ENCODE data around the gene MCUB.
"Not testable (repeated sequence)": the region's sequence is repeated elsewhere in the genome, so short reads cannot be mapped to it uniquely, and the experiment has no call there.

The MCUB gene

GRCh38 chr4:109579997-109580396, 20.0 kb downstream of the MCUB start:
- not testable (repeated sequence) for DNase-seq (ENCODE audit: low read depth)

GRCh38 chr4:109588176-109588575, 28.1 kb downstream of the MCUB start:
- no peak for DNase-seq (ENCODE audit: low read depth)

GRCh38 chr4:109589119-109589518, 29.1 kb downstream of the MCUB start:
- no peak for DNase-seq (ENCODE audit: low read depth)

GRCh38 chr4:109589605-109590004, 29.6 kb downstream of the MCUB start:
- DNase-seq (ENCODE audit: low read depth): no peak

GRCh38 chr4:109590905-109591304, 30.9 kb downstream of the MCUB start:
- no peak for DNase-seq (ENCODE audit: low read depth)

GRCh38 chr4:109592367-109592766, 32.3 kb downstream of the MCUB start:
- DNase-seq (ENCODE audit: low read depth): no peak

GRCh38 chr4:109595123-109595522, 35.1 kb downstream of the MCUB start:
- DNase-seq (ENCODE audit: low read depth): not testable (repeated sequence)

- not testable (repeated sequence) for DNase-seq (ENCODE audit: low read depth)
Measured at GRCh38 chr4:109596420-109597085, 36.5 kb downstream of the MCUB start.

GRCh38 chr4:109599046-109599652, 39.1 kb downstream of the MCUB start:
- no peak for DNase-seq (ENCODE audit: low read depth)

- no peak for DNase-seq (ENCODE audit: low read depth)
Measured at GRCh38 chr4:109600431-109600830, 40.4 kb downstream of the MCUB start.

GRCh38 chr4:109601336-109601735, 41.3 kb downstream of the MCUB start:
- no peak for DNase-seq (ENCODE audit: low read depth)

- DNase-seq (ENCODE audit: low read depth): no peak
Measured at GRCh38 chr4:109607976-109608375, 47.9 kb downstream of the MCUB start.

GRCh38 chr4:109608879-109609278, 48.8 kb downstream of the MCUB start:
- DNase-seq (ENCODE audit: low read depth): no peak

- no peak for DNase-seq (ENCODE audit: low read depth)
Measured at GRCh38 chr4:109609431-109609830, 49.4 kb downstream of the MCUB start.

- DNase-seq (ENCODE audit: low read depth): no peak
Measured at GRCh38 chr4:109610489-109610888, 50.4 kb downstream of the MCUB start.

- no peak for DNase-seq (ENCODE audit: low read depth)
Measured at GRCh38 chr4:109611045-109611646, 51.1 kb downstream of the MCUB start.

GRCh38 chr4:109614015-109614414, 54.0 kb downstream of the MCUB start:
- DNase-seq (ENCODE audit: low read depth): no peak

GRCh38 chr4:109614466-109614865, 54.4 kb downstream of the MCUB start:
- no peak for DNase-seq (ENCODE audit: low read depth)

GRCh38 chr4:109615742-109616141, 55.7 kb downstream of the MCUB start:
- DNase-seq (ENCODE audit: low read depth): no peak

- DNase-seq (ENCODE audit: low read depth): no peak
Measured at GRCh38 chr4:109616243-109616642, 56.2 kb downstream of the MCUB start.

- no peak for DNase-seq (ENCODE audit: low read depth)
Measured at GRCh38 chr4:109622626-109623025, 62.6 kb downstream of the MCUB start.

- DNase-seq (ENCODE audit: low read depth): no peak
Measured at GRCh38 chr4:109624536-109624935, 64.5 kb downstream of the MCUB start.

GRCh38 chr4:109627361-109627760, 67.3 kb downstream of the MCUB start:
- no peak for DNase-seq (ENCODE audit: low read depth)

GRCh38 chr4:109629775-109630174, 69.7 kb downstream of the MCUB start:
- no peak for DNase-seq (ENCODE audit: low read depth)

Measured in GM04504 (cell line).